HG02763 (cell line): ENCODE measurements around the gene HIKESHI.
"Not testable (repeated sequence)": the region's sequence is repeated elsewhere in the genome, so short reads cannot be mapped to it uniquely, and the experiment has no call there.

Experiments used
- ATAC-seq: cut with Tn5 transposase; IDR thresholded peaks from one replicate; pipeline ENCODE4 v1.9.1; 2021; ENCODE audit warnings: mild to moderate bottlenecking, moderate library complexity; ENCODE audit not compliant: unreplicated experiment

HIKESHI gene

GRCh38 chr11:86292912-86293616 is 9.0 kb upstream of the HIKESHI start:
- ATAC-seq: peak; percentile 62

- ATAC-seq: no peak
Observed at GRCh38 chr11:86294026-86294425, 8.0 kb upstream of the HIKESHI start.

- ATAC-seq: no peak
Observed at GRCh38 chr11:86301742-86302091, 323 bp upstream of the HIKESHI start.

GRCh38 chr11:86303257-86303656 is 1.2 kb downstream of the HIKESHI start:
- no peak for ATAC-seq

- not testable (repeated sequence) for ATAC-seq
Observed at GRCh38 chr11:86308710-86309109, 6.7 kb downstream of the HIKESHI start.

GRCh38 chr11:86313793-86314192 is 11.8 kb downstream of the HIKESHI start:
- ATAC-seq: no peak

DNA sequence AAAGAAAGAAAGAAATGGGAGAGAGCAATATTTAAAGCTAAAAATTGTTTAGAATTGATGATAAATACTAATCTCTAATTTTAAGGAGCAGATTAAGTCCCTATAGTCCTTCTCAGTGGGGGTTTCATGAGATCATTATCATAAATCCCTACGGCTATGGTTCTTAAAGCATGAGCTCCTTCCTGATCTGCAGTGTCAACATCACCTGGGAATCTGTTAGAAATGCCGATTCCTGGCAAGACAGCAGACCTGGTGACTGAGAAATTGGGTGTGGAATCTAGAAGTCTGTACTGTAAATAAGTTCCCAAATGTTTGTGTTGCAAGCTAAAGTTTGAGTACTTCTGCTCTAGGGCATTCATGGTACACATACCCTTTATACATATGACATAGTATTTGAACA is 12.6 kb downstream of the HIKESHI start:
- no peak for ATAC-seq

- no peak for ATAC-seq
Observed at GRCh38 chr11:86335131-86335767, 33.2 kb downstream of the HIKESHI start.

- no peak for ATAC-seq
Observed at GRCh38 chr11:86337227-86337626, 35.2 kb downstream of the HIKESHI start.

GRCh38 chr11:86341382-86341781 is 39.3 kb downstream of the HIKESHI start:
- no peak for ATAC-seq

DNA sequence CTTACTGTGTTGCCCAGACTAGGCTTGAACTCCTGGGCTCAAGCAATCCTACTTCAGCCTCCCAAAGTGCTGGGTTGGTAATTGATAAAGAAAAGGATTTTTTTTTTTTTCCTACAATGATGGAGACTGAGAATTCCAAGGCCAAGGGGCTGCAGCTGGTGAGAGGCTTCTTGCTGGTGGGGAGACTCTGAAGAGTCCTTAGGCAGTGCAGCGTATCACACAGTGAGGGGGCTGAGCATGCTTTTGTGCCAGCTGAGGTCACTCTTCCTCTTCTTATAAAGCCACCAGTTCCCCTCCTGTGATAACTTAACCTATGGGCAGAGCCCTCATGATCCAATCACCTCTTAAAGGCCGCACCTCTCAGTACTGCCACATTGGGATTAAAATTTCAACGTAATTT is 44.5 kb downstream of the HIKESHI start:
- ATAC-seq: no peak

DNA sequence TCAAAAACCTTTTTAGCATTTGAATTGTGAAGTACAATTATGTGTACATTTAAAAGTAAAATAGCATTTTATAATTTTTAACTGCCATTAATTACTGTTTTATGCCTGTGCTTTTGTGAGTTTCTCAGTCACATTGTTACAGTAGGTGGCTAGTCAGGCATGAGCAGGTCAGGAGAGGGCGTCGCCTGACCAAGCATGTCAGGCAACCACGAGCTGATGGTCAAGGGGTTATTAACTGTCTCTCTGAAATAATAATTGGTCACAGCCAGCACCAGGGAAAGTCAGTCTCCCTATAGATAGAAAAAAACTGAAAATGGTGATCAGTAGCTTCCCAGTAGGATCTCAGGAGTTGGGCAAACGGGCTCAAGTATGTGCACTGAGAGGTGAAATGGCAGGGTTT is 53.2 kb downstream of the HIKESHI start:
- no peak for ATAC-seq

DNA sequence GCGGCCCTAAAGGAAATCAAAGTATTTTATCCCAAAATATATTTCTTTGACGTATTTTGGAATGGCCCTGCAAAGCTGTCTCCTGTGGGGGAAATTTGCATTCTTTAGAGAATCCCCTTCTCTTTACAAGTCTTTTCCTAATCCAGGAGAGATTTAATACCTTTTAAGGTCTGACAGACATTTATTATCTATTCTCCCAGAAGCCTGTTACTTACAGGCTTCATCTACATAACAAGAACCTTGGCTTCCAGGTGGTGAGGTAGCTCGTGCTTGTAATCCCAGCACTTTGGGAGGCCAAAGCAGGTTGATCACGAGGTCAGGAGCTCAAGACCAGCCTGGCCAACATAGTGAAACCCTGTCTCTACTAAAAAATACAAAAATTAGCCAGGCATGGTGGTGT is 55.4 kb downstream of the HIKESHI start:
- ATAC-seq: not testable (repeated sequence)

- ATAC-seq: no peak
Observed at GRCh38 chr11:86358720-86359119, 56.7 kb downstream of the HIKESHI start.

DNA sequence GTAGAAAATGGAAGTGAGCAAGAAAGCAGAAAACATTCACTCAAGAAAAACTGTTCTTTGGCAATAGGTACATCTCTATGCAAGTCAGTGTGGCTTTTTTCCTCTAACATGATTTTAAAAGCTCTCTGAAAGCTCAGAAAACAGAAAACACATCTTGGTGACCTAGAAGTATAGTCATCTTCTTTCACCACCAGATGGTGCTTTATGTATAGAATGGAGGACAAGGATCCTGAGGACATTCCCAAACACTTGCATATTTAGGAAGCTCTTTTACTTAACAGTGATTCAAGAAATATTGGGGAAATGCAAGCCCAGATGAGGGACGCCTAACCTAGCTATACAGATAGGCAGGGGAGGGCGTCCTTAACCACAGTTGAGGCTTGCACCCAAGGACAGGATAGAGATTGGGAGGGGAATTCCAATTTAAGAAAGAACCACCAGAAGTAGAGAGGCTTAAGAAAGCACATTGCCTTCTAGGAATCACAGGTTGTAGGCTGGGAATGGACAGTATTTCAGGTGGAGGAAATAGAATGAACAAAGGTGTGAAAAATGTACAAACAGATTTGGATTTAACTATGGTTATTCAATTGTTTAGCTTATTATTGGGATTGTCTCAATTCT is 58.8 kb downstream of the HIKESHI start:
- no peak for ATAC-seq

DNA sequence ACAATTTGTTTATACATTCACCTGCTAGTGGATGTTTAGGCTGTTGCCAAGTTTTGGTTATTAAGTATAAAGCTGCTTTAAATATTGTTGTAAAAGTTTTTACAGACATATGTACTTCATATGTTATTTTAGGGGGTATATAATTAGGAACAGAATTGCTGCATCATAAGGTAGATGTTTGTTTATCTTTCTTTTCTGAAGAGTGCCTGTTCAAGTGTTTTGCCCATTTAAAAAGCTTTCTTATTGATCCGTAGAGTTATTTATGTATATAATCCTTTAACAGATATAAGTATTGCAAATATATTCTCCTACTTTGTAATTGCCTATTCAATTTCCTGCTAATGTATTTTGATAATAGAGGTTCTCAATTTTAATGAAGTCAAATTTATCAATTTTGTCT is 61.4 kb downstream of the HIKESHI start:
- no peak for ATAC-seq

GRCh38 chr11:86365546-86365945 is 63.5 kb downstream of the HIKESHI start:
- ATAC-seq: no peak

- no peak for ATAC-seq
Observed at GRCh38 chr11:86369668-86370067, 67.6 kb downstream of the HIKESHI start.

- ATAC-seq: no peak
Observed at GRCh38 chr11:86370171-86370570, 68.1 kb downstream of the HIKESHI start.

- ATAC-seq: no peak
Observed at GRCh38 chr11:86370922-86371594, 69.0 kb downstream of the HIKESHI start.

GRCh38 chr11:86372041-86372440 is 70.0 kb downstream of the HIKESHI start:
- ATAC-seq: no peak

DNA sequence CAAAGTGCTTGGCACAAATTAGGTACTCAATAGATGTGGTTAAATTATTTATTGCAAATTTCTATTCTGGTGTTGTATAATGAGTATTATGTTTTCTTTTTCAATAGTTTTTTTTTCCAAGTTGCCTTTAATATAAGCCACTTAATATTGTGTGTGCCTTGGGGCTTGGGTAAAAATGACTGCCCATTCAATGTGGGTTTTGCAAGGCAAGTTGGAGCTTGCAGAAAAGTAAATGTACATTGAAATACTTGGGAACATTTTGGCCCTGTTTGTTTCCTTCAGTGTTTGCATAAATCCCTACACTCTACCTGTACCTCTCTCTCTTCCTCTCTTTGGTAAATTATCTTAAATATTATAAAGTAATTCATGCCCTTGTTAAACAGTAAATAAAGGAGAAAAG is 70.5 kb downstream of the HIKESHI start:
- no peak for ATAC-seq
